GM19099 (cell line): ENCODE data around the gene MTA3.

Source experiments
- POLR2A ChIP-seq: IDR thresholded peaks from 3 replicates; pipeline ENCODE4 v1.6.1; 2011; ENCODE audit warnings: low read depth; ENCODE audit not compliant: insufficient read length; ENCODE audit errors: extremely low read depth

MTA3 gene

GRCh38 chr2:42791606-42792005 is 223.2 kb downstream of the MTA3 start:
- TF ChIP-seq POLR2A, result no peak

- peak; percentile 71 for TF ChIP-seq POLR2A
Measured at GRCh38 chr2:42792087-42792582, 223.7 kb downstream of the MTA3 start.

GRCh38 chr2:42792583-42793333 is 224.3 kb downstream of the MTA3 start, which contains the start of gene HAAO:
Gene HAAO, minus strand, starts transcription at chr2:42792583. Its CDS starts 47 bp downstream, at chr2:42792536.
- peak; percentile 61 for TF ChIP-seq POLR2A

- no peak for TF ChIP-seq POLR2A
Measured at GRCh38 chr2:42793334-42794270, 225.2 kb downstream of the MTA3 start.

- no peak for TF ChIP-seq POLR2A
Measured at GRCh38 chr2:42794271-42795046, 226.0 kb downstream of the MTA3 start.

- no peak for TF ChIP-seq POLR2A
Measured at GRCh38 chr2:42795275-42795674, 226.8 kb downstream of the MTA3 start.

GRCh38 chr2:42795841-42796301 is 227.4 kb downstream of the MTA3 start:
- peak; percentile 49 for TF ChIP-seq POLR2A

GRCh38 chr2:42796427-42797248 is 228.2 kb downstream of the MTA3 start:
- TF ChIP-seq POLR2A, result no peak

- TF ChIP-seq POLR2A, result no peak
Measured at GRCh38 chr2:42797281-42797680, 228.8 kb downstream of the MTA3 start.

GRCh38 chr2:42799881-42800280 is 231.4 kb downstream of the MTA3 start:
- no peak for TF ChIP-seq POLR2A

- no peak for TF ChIP-seq POLR2A
Measured at GRCh38 chr2:42800461-42800962, 232.1 kb downstream of the MTA3 start.

- no peak for TF ChIP-seq POLR2A
Measured at GRCh38 chr2:42800981-42801380, 232.5 kb downstream of the MTA3 start.

GRCh38 chr2:42801381-42801780 is 232.9 kb downstream of the MTA3 start:
- TF ChIP-seq POLR2A, result no peak

- TF ChIP-seq POLR2A, result no peak
Measured at GRCh38 chr2:42802150-42802549, 233.7 kb downstream of the MTA3 start.

GRCh38 chr2:42804338-42804737 is 235.9 kb downstream of the MTA3 start:
- TF ChIP-seq POLR2A, result no peak
